HepG2 (cell line): Measurements from ENCODE around the gene THRSP. TPM values are rescaled to one million over a fixed set of nuclear protein-coding genes. Genes with fewer than 3 reads are reported as not detected.

Experiments
- ATAC-seq: fragments of 200-7000 bp; cut with Tn5 transposase; 3 replicates; pipeline ENCODE4 v1.9.1; 2020; ENCODE audit warnings: mild to moderate bottlenecking, moderate library complexity
- BruUV-seq: library from RNA; stranded (reverse); fragments of 400-500 nt; replicated peaks from 2 replicates; lab custom pipeline; 2021; lab: Mats Ljungman, UMichigan
- CTCF ChIA-PET: fragments of 300-600 bp; formaldehyde crosslinking; extraction: SDS; loops from one replicate; lab custom pipeline; 2021; ENCODE audit warnings: low total read pairs, inconsistent platforms, low intra/inter-chr PET ratio; lab: Yijun Ruan, JAX
- POLR2A ChIA-PET: fragments of 350-600 bp; sonication (Branson Sonifier 250); formaldehyde crosslinking; loops from one replicate; lab custom pipeline; 2020; ENCODE audit warnings: antibody characterized with exemption, inconsistent platforms; lab: Yijun Ruan, JAX
- DNase-seq: peaks from one replicate; pipeline ENCODE4 v3.0.0-alpha.2; 2015; ENCODE audit warnings: low spot score
- FAIRE-seq: peaks from 3 replicates; lab custom pipeline; 2011; peaks lifted over from hg19 to GRCh38; lab: Jason Lieb, UNC
- H2AFZ ChIP-seq: one replicate; pipeline ENCODE4 v1.6.1; 2011; ENCODE audit warnings: low read length, inconsistent platforms
- H3K27ac ChIP-seq: fragments of 300-600 bp; 3 replicates; pipeline ENCODE4 v1.8.0; 2011; ENCODE audit warnings: mixed run types, mild to moderate bottlenecking, mixed read lengths, low read length, inconsistent platforms; ENCODE audit not compliant: insufficient read depth; ENCODE audit errors: extremely low read length
- H3K27me3 ChIP-seq, 2 experiments: fragments of 200-600 bp in 1 of 2; 2 replicates in 1 of 2; 3 replicates in 1 of 2; pipeline versions ENCODE4 v1.6.0 to v1.8.0; 2011; ENCODE audit warnings: low read length in 2 of 2, mild to moderate bottlenecking in 2 of 2, moderate library complexity in 2 of 2, inconsistent platforms in 1 of 2; ENCODE audit not compliant: insufficient read depth in 2 of 2, control insufficient read depth in 1 of 2
- H3K36me3 ChIP-seq, 2 experiments: fragments of 200-600 bp in 1 of 2; replicated peaks in 1 of 2; 2 replicates in 1 of 2; 3 replicates in 1 of 2; pipeline versions ENCODE4 v1.5.1 to v1.8.0; 2011; ENCODE audit warnings: low read length in 2 of 2, inconsistent platforms in 1 of 2; ENCODE audit not compliant: insufficient read depth in 2 of 2, control insufficient read depth in 1 of 2
- H3K4me1 ChIP-seq: 2 replicates; pipeline ENCODE4 v1.5.1; 2012; ENCODE audit warnings: low read length, inconsistent platforms; ENCODE audit not compliant: insufficient read depth
- H3K4me2 ChIP-seq: 2 replicates; pipeline ENCODE4 v1.6.0; 2011; ENCODE audit warnings: low read depth, low read length, inconsistent platforms
- H3K4me3 ChIP-seq, 3 experiments: fragments of 200-600 bp in 1 of 3; sonication (generic), shearing (Covaris generic) in 1 of 3; replicated peaks in 1 of 3; 2 replicates each; pipeline ENCODE4 v1.5.1; 2011 to 2016; ENCODE audit warnings: low read length in 3 of 3, inconsistent platforms in 2 of 3, low read depth in 2 of 3, mild to moderate bottlenecking in 2 of 3, control low read depth in 1 of 3, mixed read lengths in 1 of 3; ENCODE audit not compliant: insufficient read depth in 1 of 3
- H3K79me2 ChIP-seq: one replicate; pipeline ENCODE4 v1.6.1; 2011; ENCODE audit warnings: low read length, inconsistent platforms; ENCODE audit not compliant: insufficient read depth
- H3K9ac ChIP-seq: 2 replicates; pipeline ENCODE4 v1.6.0; 2011; ENCODE audit warnings: mild to moderate bottlenecking, low read depth, low read length, inconsistent platforms; ENCODE audit not compliant: insufficient read depth
- H3K9me3 ChIP-seq: 2 replicates; pipeline ENCODE4 v1.5.1; 2012; ENCODE audit warnings: mild to moderate bottlenecking, low read length
- H4K20me1 ChIP-seq: 2 replicates; pipeline ENCODE4 v1.6.0; 2011; ENCODE audit warnings: inconsistent platforms, mild to moderate bottlenecking, low read length, moderate library complexity; ENCODE audit not compliant: insufficient read depth
- ARHGAP35 ChIP-seq: sonication (generic); formaldehyde crosslinking; IDR thresholded peaks from 2 replicates; pipeline ENCODE4 v1.9.0; 2022; ENCODE audit warnings: mild to moderate bottlenecking, inconsistent platforms, moderate library complexity, missing genetic modification reagents, borderline replicate concordance
- ASH2L ChIP-seq: fragments of 300-600, 200-600 bp; sonication (generic); IDR thresholded peaks from 2 replicates; pipeline ENCODE4 v1.7.0; 2017; ENCODE audit warnings: low read depth, mild to moderate bottlenecking, moderate library complexity, mixed read lengths, low read length; ENCODE audit not compliant: insufficient read length
- GATAD2A ChIP-seq: IDR thresholded peaks from 2 replicates; pipeline ENCODE4 v1.6.1; 2016
- HOXA3 ChIP-seq: sonication (generic); formaldehyde crosslinking; IDR thresholded peaks from 2 replicates; pipeline ENCODE4 v1.5.0; 2020; ENCODE audit warnings: missing genetic modification reagents
- ISL2 ChIP-seq: sonication (generic); formaldehyde crosslinking; IDR thresholded peaks from 2 replicates; pipeline ENCODE4 v1.5.0; 2020; ENCODE audit warnings: missing genetic modification reagents
- SAP130 ChIP-seq: IDR thresholded peaks from 2 replicates; pipeline ENCODE4 v1.6.1; 2016; ENCODE audit warnings: low read depth
- SOX5 ChIP-seq: IDR thresholded peaks from 2 replicates; pipeline ENCODE4 v1.6.1; 2016; ENCODE audit warnings: borderline replicate concordance
- SRY ChIP-seq: sonication (generic); formaldehyde crosslinking; IDR thresholded peaks from 2 replicates; pipeline ENCODE4 v1.8.0; 2022; ENCODE audit warnings: mild to moderate bottlenecking, missing genetic modification reagents
- ZKSCAN1 ChIP-seq: fragments of 150-350 bp; IDR thresholded peaks from 2 replicates; pipeline ENCODE4 v1.6.1; 2014; ENCODE audit warnings: low read length
- ZNF205 ChIP-seq: IDR thresholded peaks from 2 replicates; pipeline ENCODE4 v1.6.1; 2018; ENCODE audit warnings: missing biosample characterization, missing genetic modification reagents
- ZNF646 ChIP-seq: sonication (generic); formaldehyde crosslinking; IDR thresholded peaks from 2 replicates; pipeline ENCODE4 v1.9.0; 2021; ENCODE audit warnings: mild to moderate bottlenecking, missing genetic modification reagents
- WGBS: methylation state at CpG from one replicate; pipeline ENCODE4 v1.1.6; 2017; ENCODE audit warnings: low lambda C conversion rate; 5-methylcytosine and 5-hydroxymethylcytosine counted together
- in situ Hi-C: cut with HindIII; loops from 2 replicates; pipeline ENCODE4 v1.10.0; 2017; ENCODE audit warnings: low pct_unique_long_range_greater_than_20kb; ENCODE audit not compliant: extremely low pct_ligation_motif_present
- intact Hi-C: fragments of 100-400 bp; cut with micrococcal nuclease; formaldehyde crosslinking; loops from one replicate; pipeline ENCODE4 v1.10.0; 2022; ENCODE audit not compliant: unreplicated experiment
- polyA plus RNA-seq, 8 experiments: library from polyadenylated mRNA; depleted of rRNA in 3 of 8; stranded (reverse) in 7 of 8; unstranded in 1 of 8; fragments of >200 nt; fragmentation: Illumina TruSeq in 4 of 8; extraction: Trizol in 4 of 8; gene quantifications; 2 replicates each; pipeline versions ENCODE4 v1.2.1 to v1.2.3, GENCODE V29; 2011 to 2016; ENCODE audit warnings: low read depth in 4 of 8, missing spikeins in 1 of 8, mixed read lengths in 1 of 8; ENCODE audit not compliant: insufficient read depth in 1 of 8
- total RNA-seq, 5 experiments: library from RNA; depleted of rRNA; stranded (reverse); fragments of >200 nt; fragmentation: Illumina TruSeq; extraction: Trizol; gene quantifications; 2 replicates each; pipeline ENCODE4 v1.2.3, GENCODE V29; 2016; ENCODE audit warnings: low read depth in 1 of 5
- TF ChIP-seq, protein P1 (sequence below): sonication (generic); formaldehyde crosslinking; IDR thresholded peaks from 2 replicates; pipeline ENCODE4 v1.5.0; 2020; ENCODE audit warnings: mild to moderate bottlenecking, missing genetic modification reagents, borderline replicate concordance

The THRSP gene
- total and polyA plus RNA-seq, 2 of the 13 experiments (the other 11 are each of a cell fraction or from before 2014, with no cell fraction given) = 0.13 to 0.58 TPM

- no peak for TF ChIP-seq ARHGAP35 (CRISPR knock-in tag)
- no peak for TF ChIP-seq ISL2 (CRISPR knock-in tag)
- no peak for TF ChIP-seq SRY (CRISPR knock-in tag)
- no peak for TF ChIP-seq ZKSCAN1
- no peak for TF ChIP-seq ASH2L
These were observed 21.7 kb upstream of the THRSP start (continued) for GRCh38 chr11:78041843-78042440.

GRCh38 chr11:78044706-78045105 is 19.0 kb upstream of the THRSP start:
- no TSS peak for BruUV-seq
- ChIA-PET CTCF (interaction anchor here (1.8 kb wide), 1 partner anchor 269 kb away, joined by 7 read pairs; no protein-coding TSS in a partner anchor), POLR2A (interaction anchor here (1.5 to 1.9 kb wide), 2 partner anchors 22 to 50 kb away, joined by 4 to 7 read pairs; partner anchors contain the start of gene INTS4)
- FAIRE-seq = no peak
- Histone ChIP-seq H3K4me3 (no peak overlapping the region), H3K4me1 (peaks cover 68% of the 10 kb centered on the region), H3K36me3 (no peaks in the 10 kb centered on the region), H2AFZ (no peak overlapping the region), H3K9ac (no peak overlapping the region), H3K4me2 (0 out of 2 replicates have a peak overlapping the region, but pooled peaks have one; percentile 100), H4K20me1 (no peaks in the 10 kb centered on the region), H3K9me3 (no peaks in the 10 kb centered on the region), H3K27ac (no peak overlapping the region), H3K79me2 (no peaks in the 10 kb centered on the region), H3K27me3 (no peaks in the 10 kb centered on the region)
- DNase-seq = no peak
- intact Hi-C loops (loop anchor here (5.0 kb wide), 1 partner anchor 132 kb away; no protein-coding TSS in a partner anchor), in situ Hi-C loops (loop anchor here (5.0 kb wide), 1 partner anchor 37 kb away; no protein-coding TSS in a partner anchor)
- no peak for ATAC-seq
- WGBS = 39% methylated on average over 5 of the region's 5 CpGs
- TF ChIP-seq SOX5 (peak; percentile 15; the same call in 1 of the 2 replicates), HOXA3 (CRISPR knock-in tag) (0 out of 2 replicates have a peak, but pooled peaks have one; percentile 33), ZNF646 (no peak), SAP130 (CRISPR knock-in tag) (0 out of 2 replicates have a peak, but pooled peaks have one; percentile 44), GATAD2A (CRISPR knock-in tag) (peak; percentile 43; the same call in 1 of the 2 replicates), ZNF205 (0 out of 2 replicates have a peak, but pooled peaks have one; percentile 56)
- TF ChIP-seq, protein P1, sequence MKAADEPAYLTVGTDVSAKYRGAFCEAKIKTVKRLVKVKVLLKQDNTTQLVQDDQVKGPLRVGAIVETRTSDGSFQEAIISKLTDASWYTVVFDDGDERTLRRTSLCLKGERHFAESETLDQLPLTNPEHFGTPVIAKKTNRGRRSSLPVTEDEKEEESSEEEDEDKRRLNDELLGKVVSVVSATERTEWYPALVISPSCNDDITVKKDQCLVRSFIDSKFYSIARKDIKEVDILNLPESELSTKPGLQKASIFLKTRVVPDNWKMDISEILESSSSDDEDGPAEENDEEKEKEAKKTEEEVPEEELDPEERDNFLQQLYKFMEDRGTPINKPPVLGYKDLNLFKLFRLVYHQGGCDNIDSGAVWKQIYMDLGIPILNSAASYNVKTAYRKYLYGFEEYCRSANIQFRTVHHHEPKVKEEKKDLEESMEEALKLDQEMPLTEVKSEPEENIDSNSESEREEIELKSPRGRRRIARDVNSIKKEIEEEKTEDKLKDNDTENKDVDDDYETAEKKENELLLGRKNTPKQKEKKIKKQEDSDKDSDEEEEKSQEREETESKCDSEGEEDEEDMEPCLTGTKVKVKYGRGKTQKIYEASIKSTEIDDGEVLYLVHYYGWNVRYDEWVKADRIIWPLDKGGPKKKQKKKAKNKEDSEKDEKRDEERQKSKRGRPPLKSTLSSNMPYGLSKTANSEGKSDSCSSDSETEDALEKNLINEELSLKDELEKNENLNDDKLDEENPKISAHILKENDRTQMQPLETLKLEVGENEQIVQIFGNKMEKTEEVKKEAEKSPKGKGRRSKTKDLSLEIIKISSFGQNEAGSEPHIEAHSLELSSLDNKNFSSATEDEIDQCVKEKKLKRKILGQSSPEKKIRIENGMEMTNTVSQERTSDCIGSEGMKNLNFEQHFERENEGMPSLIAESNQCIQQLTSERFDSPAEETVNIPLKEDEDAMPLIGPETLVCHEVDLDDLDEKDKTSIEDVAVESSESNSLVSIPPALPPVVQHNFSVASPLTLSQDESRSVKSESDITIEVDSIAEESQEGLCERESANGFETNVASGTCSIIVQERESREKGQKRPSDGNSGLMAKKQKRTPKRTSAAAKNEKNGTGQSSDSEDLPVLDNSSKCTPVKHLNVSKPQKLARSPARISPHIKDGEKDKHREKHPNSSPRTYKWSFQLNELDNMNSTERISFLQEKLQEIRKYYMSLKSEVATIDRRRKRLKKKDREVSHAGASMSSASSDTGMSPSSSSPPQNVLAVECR (CRISPR knock-in tag) = no peak
